Activated naive CD4-positive, alpha-beta T cell (primary cell): Measurements from ENCODE around the gene ALX3.

ENCODE experiments used
- DNase-seq, 4 experiments: peaks; one replicate each; lab custom pipeline; 2025; lab: John Stamatoyannopoulos, UW

The ALX3 gene

GRCh38 chr1:110065841-110066240 is 4.6 kb downstream of the ALX3 start:
- DNase-seq: no peak

DNA sequence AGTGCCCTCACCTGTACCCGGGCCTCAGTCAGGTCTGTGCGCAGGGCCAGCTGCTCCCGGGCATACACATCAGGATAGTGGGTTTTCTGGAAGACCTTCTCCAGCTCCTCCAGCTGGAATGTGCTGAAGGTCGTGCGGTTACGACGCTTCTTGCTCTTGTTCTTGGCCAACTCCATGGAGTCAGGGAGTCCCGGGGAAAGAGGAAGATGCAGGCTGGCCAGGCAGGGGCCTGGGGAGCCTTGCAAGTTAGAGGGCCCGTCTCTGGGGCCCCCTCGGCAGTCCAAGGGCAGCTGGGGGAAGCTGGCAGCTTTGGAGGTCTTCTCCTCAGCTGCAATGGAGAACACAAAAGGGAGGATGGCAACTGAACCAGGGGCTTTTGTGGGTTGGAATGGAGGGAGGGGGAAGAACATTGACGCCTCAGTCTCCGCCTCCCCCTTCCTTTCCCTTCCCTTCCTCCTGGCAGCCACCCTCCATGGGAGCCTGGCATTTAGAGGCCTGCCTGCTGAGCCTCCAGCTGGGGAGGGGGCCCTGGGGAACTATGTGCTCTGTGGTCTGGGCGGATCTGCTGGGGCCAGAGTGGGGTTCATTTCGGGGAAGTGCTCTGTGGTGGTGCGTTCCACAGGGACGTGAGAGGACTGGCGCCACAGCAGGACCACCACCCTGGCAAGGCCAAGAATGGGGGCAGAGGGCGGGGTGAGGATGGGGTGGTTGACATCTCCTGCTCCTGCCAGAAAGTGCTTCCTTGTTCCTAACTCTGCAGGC is 5.7 kb downstream of the ALX3 start:
- DNase-seq: no peak

DNA sequence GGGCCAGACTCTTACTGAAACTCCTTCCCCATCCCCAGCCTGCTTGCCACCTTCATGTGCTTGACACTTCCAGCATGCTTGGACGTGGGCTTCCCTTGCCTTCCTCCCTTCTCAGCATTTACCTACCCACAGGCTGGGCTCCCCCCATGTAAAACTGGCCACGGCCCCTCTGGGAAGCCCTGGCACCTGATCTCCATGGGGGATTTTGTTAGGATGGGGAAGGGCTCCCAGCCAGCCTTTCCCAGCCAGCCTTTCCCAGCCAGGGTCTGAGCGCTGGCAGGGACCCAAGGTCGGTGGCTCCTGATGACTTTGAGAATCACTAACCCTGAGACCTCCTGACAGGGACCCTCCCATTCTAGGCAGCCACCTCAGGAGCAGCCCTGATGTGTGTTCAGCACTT is 6.7 kb downstream of the ALX3 start:
- DNase-seq: no peak

- DNase-seq: no peak
Observed at GRCh38 chr1:110062612-110063011, 7.9 kb downstream of the ALX3 start.

DNA sequence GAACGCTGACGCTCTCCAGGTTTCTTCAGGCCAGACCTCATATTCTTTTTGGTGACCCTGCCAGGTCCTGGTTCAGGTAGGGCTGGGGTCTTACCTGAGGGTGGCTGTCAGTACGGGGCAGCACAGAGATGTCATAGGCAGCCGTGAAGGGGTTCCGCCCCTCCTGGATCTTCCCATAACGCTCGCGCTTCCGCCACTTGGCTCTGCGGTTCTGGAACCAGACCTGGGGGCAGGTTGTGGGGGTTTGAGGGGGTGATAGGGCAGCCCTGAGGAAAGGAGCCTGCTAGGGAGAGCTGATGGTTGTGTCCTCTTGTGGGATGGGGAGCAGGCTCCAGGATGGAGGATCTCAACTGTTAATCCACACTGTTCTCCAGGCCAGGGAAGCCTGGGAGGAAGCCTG is 9.1 kb downstream of the ALX3 start:
- DNase-seq: no peak

GRCh38 chr1:110060662-110061060 is 9.8 kb downstream of the ALX3 start:
- DNase-seq: no peak

DNA sequence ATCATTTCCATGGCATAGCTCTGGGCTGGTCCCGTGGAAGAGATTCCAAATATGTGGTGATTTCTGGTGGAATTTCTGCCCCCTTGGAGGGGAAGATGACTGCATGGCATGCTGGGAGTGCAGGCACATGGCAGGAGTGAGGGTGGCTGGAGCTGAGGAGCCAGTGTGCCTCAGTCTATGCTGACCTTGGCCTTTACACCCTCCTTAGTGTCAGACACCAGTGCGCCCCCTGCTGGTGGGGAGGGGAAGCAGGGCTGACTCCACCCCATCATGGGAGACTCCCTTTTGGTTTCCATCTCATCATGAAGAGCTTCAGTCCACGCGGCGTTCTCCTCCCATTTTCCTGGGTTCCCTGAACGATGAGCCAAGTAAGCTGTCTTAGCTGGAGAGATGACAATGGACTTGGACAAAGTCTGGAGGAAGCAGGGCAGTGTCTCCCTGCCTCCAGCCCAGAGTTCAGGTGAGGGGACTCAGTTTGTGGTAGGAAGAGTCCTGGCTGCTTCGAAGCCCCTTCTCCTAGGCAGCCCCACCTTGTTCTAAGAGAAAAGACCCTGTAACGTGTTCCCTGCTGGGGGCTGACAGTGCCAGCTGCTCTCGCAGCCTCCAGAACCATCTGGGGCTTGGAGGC is 10.3 kb downstream of the ALX3 start:
- DNase-seq: peak; percentile 25 to 69 (median 55)

- no peak for DNase-seq
Observed at GRCh38 chr1:110059133-110059863, 11.2 kb downstream of the ALX3 start.

GRCh38 chr1:110058591-110058990 is 11.9 kb downstream of the ALX3 start:
- DNase-seq: no peak

DNA sequence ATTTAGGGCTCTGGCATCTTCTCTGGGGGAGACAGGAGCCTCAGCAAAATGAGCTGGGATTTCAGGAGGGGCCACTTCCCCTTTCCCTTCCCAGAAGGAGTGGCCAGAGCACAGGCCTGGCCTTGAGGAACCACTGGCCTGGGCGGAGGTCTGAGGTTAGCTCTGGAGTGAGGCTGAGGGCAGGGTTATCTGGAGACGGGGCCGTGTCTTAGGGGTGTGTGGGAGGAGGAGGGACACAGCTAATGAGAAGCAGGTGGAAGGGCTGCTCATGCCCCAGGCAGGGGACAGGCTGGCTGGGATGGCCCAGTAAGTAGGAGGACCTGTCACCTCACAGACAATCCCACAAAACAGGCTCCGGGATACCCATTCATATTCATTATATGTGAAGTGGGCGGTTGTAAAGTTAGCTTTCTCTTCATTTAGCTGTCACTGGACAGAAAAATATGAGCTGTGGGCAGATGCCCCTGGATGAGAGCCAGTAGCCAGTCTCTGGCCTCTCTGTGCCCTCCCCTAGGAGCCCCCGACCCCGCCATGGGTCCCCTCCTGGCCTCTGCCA is 12.4 kb downstream of the ALX3 start:
- DNase-seq: no peak

- no peak for DNase-seq
Observed at GRCh38 chr1:110056776-110057175, 13.7 kb downstream of the ALX3 start.

- no peak for DNase-seq
Observed at GRCh38 chr1:110056285-110056683, 14.2 kb downstream of the ALX3 start.

- DNase-seq: no peak
Observed at GRCh38 chr1:110055493-110056284, 14.8 kb downstream of the ALX3 start.

DNA sequence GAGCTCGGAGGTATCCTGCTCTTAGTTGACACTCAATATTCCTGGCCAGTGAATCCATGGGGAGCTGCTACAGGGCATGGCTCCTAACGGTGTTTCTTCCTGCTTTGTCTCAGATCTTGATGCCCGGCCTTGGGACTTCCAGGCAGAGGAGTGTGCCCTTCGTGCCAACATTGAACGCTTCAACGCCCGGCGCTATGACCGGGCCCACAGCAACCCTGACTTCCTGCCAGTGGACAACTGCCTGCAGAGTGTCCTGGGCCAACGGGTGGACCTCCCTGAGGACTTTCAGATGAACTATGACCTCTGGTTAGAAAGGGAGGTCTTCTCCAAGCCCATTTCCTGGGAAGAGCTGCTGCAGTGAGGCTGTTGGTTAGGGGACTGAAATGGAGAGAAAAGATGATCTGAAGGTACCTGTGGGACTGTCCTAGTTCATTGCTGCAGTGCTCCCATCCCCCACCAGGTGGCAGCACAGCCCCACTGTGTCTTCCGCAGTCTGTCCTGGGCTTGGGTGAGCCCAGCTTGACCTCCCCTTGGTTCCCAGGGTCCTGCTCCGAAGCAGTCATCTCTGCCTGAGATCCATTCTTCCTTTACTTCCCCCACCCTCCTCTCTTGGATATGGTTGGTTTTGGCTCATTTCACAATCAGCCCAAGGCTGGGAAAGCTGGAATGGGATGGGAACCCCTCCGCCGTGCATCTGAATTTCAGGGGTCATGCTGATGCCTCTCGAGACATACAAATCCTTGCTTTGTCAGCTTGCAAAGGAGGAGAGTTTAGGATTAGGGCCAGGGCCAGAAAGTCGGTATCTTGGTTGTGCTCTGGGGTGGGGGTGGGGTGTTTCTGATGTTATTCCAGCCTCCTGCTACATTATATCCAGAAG is 16.7 kb downstream of the ALX3 start:
- peak; percentile 34 to 66 (median 48) for DNase-seq

- no peak for DNase-seq
Observed at GRCh38 chr1:110051262-110051648, 19.2 kb downstream of the ALX3 start.

- no peak for DNase-seq
Observed at GRCh38 chr1:110050602-110051261, 19.7 kb downstream of the ALX3 start.

DNA sequence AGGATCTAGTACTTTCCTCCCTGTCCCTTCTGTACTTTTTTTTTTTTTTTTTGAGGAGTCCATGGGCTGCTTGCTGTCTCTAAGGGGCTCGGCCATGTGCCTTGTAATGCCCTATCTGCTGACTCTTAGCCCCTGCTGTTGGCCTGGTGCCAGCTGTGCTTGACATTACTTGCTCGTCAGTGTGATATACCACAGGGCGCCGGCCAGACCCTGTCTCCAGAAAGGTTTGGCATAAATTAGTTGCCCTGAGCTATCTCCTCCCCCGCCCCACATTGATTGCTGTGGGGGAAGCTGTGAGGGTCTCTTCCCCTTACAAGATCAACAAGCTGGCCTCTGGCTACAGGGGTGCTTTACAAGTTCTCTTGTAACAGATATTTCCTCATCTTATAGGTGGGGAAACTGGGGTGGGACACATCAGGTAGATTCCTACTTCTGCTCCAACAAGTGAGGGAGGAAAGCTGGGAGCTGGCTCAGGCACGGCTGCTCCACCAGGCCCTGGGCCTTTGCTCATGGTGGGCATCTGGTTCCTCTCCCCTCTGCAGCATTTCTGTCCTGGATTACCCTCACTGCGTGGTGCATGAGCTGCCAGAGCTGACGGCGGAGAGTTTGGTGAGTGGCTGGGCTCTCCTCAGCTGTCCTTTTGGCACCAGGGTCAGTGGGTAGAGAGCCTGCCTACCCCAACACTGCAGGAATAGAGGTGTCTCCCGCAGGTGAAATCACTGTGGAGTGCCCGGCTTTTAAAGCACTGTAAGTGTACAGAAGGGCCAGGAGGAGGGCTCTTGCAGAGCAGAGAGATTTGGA is 20.5 kb downstream of the ALX3 start:
- no peak for DNase-seq

DNA sequence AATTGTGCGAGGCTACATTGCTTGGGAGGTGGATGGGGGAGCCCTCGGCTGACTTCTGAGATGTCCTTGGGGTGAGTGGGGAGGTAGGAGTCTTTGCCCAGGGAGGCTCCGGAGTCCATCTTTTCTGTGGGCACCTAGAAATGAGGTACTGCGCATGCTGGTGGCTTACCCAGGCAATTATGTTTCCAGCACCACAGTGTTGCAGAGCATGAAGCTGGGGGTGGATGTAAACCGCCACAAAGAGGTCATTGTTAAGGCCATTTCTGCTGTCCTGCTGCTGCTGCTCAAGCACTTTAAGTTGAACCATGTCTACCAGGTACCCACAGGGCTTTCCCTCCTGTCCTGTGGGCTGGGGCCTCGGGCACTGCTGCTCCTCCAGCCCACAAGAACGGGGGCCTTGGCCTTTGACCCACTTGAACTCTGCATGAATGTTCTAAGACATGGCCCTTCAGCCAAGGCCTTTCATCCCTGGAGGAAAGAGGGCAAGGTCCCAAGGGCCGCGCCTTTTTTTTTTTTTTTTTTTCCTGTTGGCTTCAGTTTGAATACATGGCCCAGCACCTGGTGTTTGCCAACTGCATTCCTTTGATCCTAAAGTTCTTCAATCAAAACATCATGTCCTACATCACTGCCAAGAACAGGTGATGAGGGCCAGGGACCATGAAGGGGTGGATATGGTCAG is 21.4 kb downstream of the ALX3 start:
- no peak for DNase-seq

DNA sequence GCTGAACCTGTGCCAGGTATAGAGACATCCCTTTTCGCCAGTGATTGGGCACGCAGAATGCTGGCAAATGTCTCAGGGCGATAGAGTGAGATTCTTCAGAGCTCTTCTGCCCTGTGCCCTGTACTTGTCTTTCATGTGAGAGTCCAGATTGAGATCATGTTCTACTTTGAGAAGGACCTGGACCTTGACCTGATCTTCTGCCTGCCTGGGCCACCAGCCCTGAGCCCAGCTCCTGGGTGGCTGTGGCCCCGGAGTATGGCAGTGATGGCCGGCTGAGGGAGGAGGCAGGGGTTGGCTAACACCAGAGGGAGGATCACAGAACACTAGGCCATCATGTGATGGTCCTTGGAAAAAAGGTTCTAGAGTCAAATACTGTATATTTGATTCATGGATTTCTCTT is 22.2 kb downstream of the ALX3 start:
- no peak for DNase-seq
